SK-N-SH (cell line): ENCODE data around the gene OR4Q3.
"Not testable (repeated sequence)": the region's sequence is repeated elsewhere in the genome, so short reads cannot be mapped to it uniquely, and the experiment has no call there.

ENCODE experiments used
- RCOR1 ChIP-seq: fragments of 150-350 bp; IDR thresholded peaks from 2 replicates; pipeline ENCODE4 v1.6.1; 2017; ENCODE audit warnings: antibody characterized with exemption, low read length
- RXRA ChIP-seq: IDR thresholded peaks from 2 replicates; pipeline ENCODE4 v1.4.0; 2012; ENCODE audit warnings: low read depth, mild to moderate bottlenecking, borderline replicate concordance
- TF ChIP-seq, protein P1 (sequence below): IDR thresholded peaks from 2 replicates; pipeline ENCODE4 v1.6.1; 2012; ENCODE audit warnings: mild to moderate bottlenecking, low read depth, low read length, moderate library complexity
- TF ChIP-seq, protein P2 (sequence below): fragments of 200-600 bp; sonication (generic); IDR thresholded peaks from 2 replicates; pipeline ENCODE4 v1.6.1; 2017; ENCODE audit warnings: antibody characterized with exemption, mild to moderate bottlenecking, moderate library complexity
- TF ChIP-seq, protein P3 (sequence below): IDR thresholded peaks from 2 replicates; pipeline ENCODE4 v1.4.0; 2012; ENCODE audit warnings: low read depth

DNA sequence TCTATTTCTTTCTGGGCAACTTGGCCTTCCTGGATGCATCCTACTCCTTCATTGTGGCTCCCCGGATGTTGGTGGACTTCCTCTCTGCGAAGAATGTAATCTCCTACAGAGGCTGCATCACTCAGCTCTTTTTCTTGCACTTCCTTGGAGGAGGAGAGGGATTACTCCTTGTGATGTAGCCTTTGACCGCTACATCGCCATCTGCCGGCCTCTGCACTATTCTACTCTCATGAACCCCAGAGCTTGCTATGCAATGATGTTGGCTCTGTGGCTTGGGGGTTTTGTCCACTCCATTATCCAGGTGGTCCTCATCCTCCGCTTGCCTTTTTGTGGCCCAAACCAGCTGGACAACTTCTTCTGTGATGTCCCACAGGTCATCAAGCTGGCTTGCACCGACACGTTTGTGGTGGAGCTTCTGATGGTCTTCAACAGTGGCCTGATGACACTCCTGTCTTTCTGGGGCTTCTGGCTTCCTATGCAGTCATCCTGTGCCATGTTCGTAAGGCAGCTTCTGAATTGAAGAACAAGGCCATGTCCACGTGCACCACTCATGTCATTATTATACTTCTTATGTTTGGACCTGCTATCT, 53.2 kb downstream of the OR4Q3 start:
- TF ChIP-seq, protein P1, sequence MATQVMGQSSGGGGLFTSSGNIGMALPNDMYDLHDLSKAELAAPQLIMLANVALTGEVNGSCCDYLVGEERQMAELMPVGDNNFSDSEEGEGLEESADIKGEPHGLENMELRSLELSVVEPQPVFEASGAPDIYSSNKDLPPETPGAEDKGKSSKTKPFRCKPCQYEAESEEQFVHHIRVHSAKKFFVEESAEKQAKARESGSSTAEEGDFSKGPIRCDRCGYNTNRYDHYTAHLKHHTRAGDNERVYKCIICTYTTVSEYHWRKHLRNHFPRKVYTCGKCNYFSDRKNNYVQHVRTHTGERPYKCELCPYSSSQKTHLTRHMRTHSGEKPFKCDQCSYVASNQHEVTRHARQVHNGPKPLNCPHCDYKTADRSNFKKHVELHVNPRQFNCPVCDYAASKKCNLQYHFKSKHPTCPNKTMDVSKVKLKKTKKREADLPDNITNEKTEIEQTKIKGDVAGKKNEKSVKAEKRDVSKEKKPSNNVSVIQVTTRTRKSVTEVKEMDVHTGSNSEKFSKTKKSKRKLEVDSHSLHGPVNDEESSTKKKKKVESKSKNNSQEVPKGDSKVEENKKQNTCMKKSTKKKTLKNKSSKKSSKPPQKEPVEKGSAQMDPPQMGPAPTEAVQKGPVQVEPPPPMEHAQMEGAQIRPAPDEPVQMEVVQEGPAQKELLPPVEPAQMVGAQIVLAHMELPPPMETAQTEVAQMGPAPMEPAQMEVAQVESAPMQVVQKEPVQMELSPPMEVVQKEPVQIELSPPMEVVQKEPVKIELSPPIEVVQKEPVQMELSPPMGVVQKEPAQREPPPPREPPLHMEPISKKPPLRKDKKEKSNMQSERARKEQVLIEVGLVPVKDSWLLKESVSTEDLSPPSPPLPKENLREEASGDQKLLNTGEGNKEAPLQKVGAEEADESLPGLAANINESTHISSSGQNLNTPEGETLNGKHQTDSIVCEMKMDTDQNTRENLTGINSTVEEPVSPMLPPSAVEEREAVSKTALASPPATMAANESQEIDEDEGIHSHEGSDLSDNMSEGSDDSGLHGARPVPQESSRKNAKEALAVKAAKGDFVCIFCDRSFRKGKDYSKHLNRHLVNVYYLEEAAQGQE: not testable (repeated sequence)
- TF ChIP-seq, protein P2, sequence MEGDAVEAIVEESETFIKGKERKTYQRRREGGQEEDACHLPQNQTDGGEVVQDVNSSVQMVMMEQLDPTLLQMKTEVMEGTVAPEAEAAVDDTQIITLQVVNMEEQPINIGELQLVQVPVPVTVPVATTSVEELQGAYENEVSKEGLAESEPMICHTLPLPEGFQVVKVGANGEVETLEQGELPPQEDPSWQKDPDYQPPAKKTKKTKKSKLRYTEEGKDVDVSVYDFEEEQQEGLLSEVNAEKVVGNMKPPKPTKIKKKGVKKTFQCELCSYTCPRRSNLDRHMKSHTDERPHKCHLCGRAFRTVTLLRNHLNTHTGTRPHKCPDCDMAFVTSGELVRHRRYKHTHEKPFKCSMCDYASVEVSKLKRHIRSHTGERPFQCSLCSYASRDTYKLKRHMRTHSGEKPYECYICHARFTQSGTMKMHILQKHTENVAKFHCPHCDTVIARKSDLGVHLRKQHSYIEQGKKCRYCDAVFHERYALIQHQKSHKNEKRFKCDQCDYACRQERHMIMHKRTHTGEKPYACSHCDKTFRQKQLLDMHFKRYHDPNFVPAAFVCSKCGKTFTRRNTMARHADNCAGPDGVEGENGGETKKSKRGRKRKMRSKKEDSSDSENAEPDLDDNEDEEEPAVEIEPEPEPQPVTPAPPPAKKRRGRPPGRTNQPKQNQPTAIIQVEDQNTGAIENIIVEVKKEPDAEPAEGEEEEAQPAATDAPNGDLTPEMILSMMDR: peak; percentile 25; the same call in 1 of the 2 replicates
- TF ChIP-seq, protein P3, sequence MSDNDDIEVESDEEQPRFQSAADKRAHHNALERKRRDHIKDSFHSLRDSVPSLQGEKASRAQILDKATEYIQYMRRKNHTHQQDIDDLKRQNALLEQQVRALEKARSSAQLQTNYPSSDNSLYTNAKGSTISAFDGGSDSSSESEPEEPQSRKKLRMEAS: not testable (repeated sequence)
- not testable (repeated sequence) for TF ChIP-seq RXRA, RCOR1
